Heart right ventricle (tissue), 16 donors: ENCODE measurements around the gene SSBP3. TPM values are rescaled to one million over a fixed set of nuclear protein-coding genes. Genes with fewer than 3 reads are reported as not detected.
"Not testable (repeated sequence)": the region's sequence is repeated elsewhere in the genome, so short reads cannot be mapped to it uniquely, and the experiment has no call there.

Experiments
- ATAC-seq, 8 donors: fragments of 200-7000 bp; cut with Tn5 transposase; one replicate each; pipeline ENCODE4 v1.9.1; 2020; ENCODE audit warnings: mild to moderate bottlenecking in 8 of 8, moderate library complexity in 8 of 8, moderate number of reproducible peaks in 1 of 8
- DNase-seq, 2 donors: peaks; one replicate each; pipeline ENCODE4 v3.0.0-alpha.2; 2020
- H3K27ac ChIP-seq, 10 donors: fragments of 200-600 bp; sonication (generic) in 2 of 10; one replicate each; pipeline versions ENCODE4 v1.5.0 to v1.8.0; 2020 to 2022; ENCODE audit warnings: mild to moderate bottlenecking in 3 of 10
- H3K27me3 ChIP-seq, 7 donors: fragments of 200-600 bp; one replicate each; pipeline ENCODE4 v1.8.0; 2021 to 2022; ENCODE audit warnings: mild to moderate bottlenecking in 2 of 7
- H3K36me3 ChIP-seq, 9 donors: fragments of 200-600 bp; sonication (generic) in 1 of 9; one replicate each; pipeline versions ENCODE4 v1.5.0 to v1.8.0; 2020 to 2022; ENCODE audit warnings: mild to moderate bottlenecking in 2 of 9
- H3K4me1 ChIP-seq, 9 donors: fragments of 200-600 bp; sonication (generic) in 1 of 9; one replicate each; pipeline versions ENCODE4 v1.5.0 to v1.8.0; 2020 to 2022; ENCODE audit warnings: mild to moderate bottlenecking in 4 of 9
- H3K4me3 ChIP-seq, 10 donors: fragments of 200-600 bp; sonication (generic) in 2 of 10; one replicate each; pipeline versions ENCODE4 v1.5.0 to v1.8.0; 2020 to 2022; ENCODE audit warnings: mild to moderate bottlenecking in 7 of 10, moderate library complexity in 2 of 10
- H3K9me3 ChIP-seq, 11 donors: fragments of 200-600 bp in 10 of 11; sonication (generic) in 2 of 11; one replicate each; pipeline versions ENCODE4 v1.5.0 to v1.8.0; 2013 to 2022; ENCODE audit warnings: mild to moderate bottlenecking in 2 of 11, control low read depth in 1 of 11, moderate library complexity in 1 of 11
- WGBS, 2 donors: extraction: QIAGEN DNeasy Blood & Tissue Kit; methylation state at CpG; one replicate each; pipeline ENCODE4 v1.1.7; 2013; ENCODE audit warnings: inconsistent platforms in 1 of 2; 5-methylcytosine and 5-hydroxymethylcytosine counted together
- intact Hi-C, 10 donors: fragments of 100-400 bp; cut with DNase I; formaldehyde crosslinking; loops; one replicate each; pipeline versions ENCODE4 v1.11.1 to v1.14.2; 2022
- polyA plus RNA-seq, 2 donors: library from polyadenylated mRNA; stranded (reverse); fragments of 200-250 nt; gene quantifications; one replicate each; pipeline ENCODE4 v1.2.3, GENCODE V29; 2013
- total RNA-seq, 10 donors: library from RNA; stranded (reverse); fragmentation: NEBNext Ultra II Directional in 3 of 10; extraction: Animal tissue kit (Norgen Biotek cat#: 25700) in 3 of 10; gene quantifications; one replicate each; pipeline versions ENCODE4 v1.2.1 to v1.2.4, GENCODE V29; 2021 to 2023
- TF ChIP-seq, protein P1 (sequence below), 9 donors: fragments of 200-600 bp; sonication (generic) in 2 of 9; IDR thresholded peaks; one replicate each; pipeline versions ENCODE4 v1.5.0 to v1.8.0; 2021 to 2022; ENCODE audit warnings: antibody characterized with exemption in 9 of 9, mild to moderate bottlenecking in 5 of 9, moderate library complexity in 1 of 9
- donor health status: Arrhythmogenic right ventricular cardiomyopathy.
- donor health status: ischemic (EF 13 %, LVEDD 7.1; RV severe dilation, severe dysfunction).
- donor health status: healthy with polysubstance abuse.
- donor health status: DM: no; HTN: yes; CAD: no.
- donor health status: DM: no; HTN: no; CAD: no.
- donor health status: ischemic (EF 25% LVEDD 6.9; RV normal size, moderate dysfunction).
- donor health status: ischemic (EF 25% LVEDD 5.7; RV mildly dilated, moderate dysfunction).
- donor health status: healthy.
- donor health status: DM: yes; HTN: yes; CAD: no.
- donor health status: Ischemic cardiomyopathy.
- donor health status: ischemic (EF 35%, LVEDD 5.7; RV mildly dilated, moderate dysfunction).
- donor health status: nonischemic (EF 11% LVEDD 7.7; RV severe dilation, severe dysfunction).
- donor health status: DM: yes; HTN: yes; CAD: no.
- donor health status: PGD.
- donor health status: ischemic (EF 29% LVEDD 5.4; RV normal size, mild dysfunction).
- donor health status: nonischemic (EF 23%, LVEDD 6.1; RV moderate dilation, normal function).

Gene SSBP3
- total and polyA plus RNA-seq, 12 donors = 17.6 to 71.9 (median 52.8) TPM

DNA sequence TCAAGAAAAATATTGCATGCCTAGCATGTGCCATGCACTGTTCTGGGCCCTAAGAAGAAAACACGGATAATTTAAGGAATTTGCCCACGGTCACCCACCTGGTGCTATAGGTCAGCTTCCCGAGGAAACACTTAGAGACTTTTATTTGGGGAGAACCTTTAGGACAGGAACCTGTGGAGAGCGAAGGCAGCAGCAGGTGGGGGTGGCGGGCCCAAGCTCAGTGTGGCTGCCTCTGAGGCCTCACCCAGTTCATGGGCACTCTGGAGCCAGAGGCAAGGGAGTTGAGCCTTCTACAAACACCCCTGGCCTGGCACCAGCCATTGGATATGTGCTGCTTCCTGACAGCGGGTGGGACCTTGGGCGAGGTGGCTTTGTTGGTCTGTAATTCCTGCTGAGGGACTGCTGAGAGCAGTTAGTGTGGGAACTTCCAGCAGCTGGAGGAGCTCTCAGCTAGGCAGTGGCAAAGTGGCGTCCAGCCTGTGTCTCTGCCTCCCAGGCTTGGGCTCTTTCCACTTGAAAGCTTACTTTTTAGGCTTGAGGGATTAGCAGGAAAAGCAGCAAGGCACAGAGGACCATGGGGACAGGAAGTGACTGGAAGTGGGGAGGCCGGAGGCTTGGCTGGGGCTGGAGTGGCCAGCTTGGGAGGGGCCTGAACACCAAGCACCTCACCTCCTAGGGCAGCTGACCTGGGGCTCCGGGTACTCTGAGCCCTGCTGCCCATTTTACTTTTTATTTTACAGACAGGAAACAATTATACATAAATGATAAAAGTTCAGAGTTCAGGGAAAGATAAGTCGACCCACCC lies 187.1 kb downstream of the SSBP3 start:
- WGBS, 2 donors = 63 to 72% methylated on average over 11 of the region's 11 CpGs
- Histone ChIP-seq H3K36me3 (peaks cover 0 to 59% (median 46%) of the 10 kb centered on the region in 9 donors), H3K4me1 (peaks cover 6 to 39% (median 28%) of the 10 kb centered on the region in 9 donors), H3K4me3 (no peak overlapping the region), H3K27me3 (no peaks in the 10 kb centered on the region), H3K9me3 (no peaks in the 10 kb centered on the region), H3K27ac (peak overlapping the region in 9 of 10 donors; percentile 9 to 71 (median 59))
- intact Hi-C loops = loop anchor here in 2 of 10 donors (5.0 to 10.0 kb wide), 3 partner anchors 53 to 266 kb away; partner anchors contain the start of gene SSBP3 (in 1 of the 2)
- ATAC-seq = peak in 4 of 8 donors; percentile 9 to 23 (median 16)
- TF ChIP-seq, protein P1, sequence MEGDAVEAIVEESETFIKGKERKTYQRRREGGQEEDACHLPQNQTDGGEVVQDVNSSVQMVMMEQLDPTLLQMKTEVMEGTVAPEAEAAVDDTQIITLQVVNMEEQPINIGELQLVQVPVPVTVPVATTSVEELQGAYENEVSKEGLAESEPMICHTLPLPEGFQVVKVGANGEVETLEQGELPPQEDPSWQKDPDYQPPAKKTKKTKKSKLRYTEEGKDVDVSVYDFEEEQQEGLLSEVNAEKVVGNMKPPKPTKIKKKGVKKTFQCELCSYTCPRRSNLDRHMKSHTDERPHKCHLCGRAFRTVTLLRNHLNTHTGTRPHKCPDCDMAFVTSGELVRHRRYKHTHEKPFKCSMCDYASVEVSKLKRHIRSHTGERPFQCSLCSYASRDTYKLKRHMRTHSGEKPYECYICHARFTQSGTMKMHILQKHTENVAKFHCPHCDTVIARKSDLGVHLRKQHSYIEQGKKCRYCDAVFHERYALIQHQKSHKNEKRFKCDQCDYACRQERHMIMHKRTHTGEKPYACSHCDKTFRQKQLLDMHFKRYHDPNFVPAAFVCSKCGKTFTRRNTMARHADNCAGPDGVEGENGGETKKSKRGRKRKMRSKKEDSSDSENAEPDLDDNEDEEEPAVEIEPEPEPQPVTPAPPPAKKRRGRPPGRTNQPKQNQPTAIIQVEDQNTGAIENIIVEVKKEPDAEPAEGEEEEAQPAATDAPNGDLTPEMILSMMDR (IDR thresholded peaks at IDR 0.05) = peak in 2 of 9 donors; percentile 19 to 26
- DNase-seq = no peak

GRCh38 chr1:54215523-54215922 lies 190.7 kb downstream of the SSBP3 start:
- DNase-seq (no peak), ATAC-seq (no peak)
- TF ChIP-seq, protein P1 (IDR thresholded peaks at IDR 0.05) = no peak
- intact Hi-C loops = loop anchor here in 2 of 10 donors (5.0 to 10.0 kb wide), 3 partner anchors 57 to 269 kb away; partner anchors contain the start of gene SSBP3 (in 1 of the 2)
- Histone ChIP-seq H3K36me3 (peaks cover 7 to 86% (median 78%) of the 10 kb centered on the region in 9 donors), H3K9me3 (no peaks in the 10 kb centered on the region), H3K4me1 (peaks cover 6 to 21% (median 19%) of the 10 kb centered on the region in 9 donors), H3K27me3 (no peaks in the 10 kb centered on the region), H3K27ac (no peak overlapping the region), H3K4me3 (no peak overlapping the region)
- 92 to 97% methylated on average over 9 of the region's 9 CpGs for WGBS, 2 donors

DNA sequence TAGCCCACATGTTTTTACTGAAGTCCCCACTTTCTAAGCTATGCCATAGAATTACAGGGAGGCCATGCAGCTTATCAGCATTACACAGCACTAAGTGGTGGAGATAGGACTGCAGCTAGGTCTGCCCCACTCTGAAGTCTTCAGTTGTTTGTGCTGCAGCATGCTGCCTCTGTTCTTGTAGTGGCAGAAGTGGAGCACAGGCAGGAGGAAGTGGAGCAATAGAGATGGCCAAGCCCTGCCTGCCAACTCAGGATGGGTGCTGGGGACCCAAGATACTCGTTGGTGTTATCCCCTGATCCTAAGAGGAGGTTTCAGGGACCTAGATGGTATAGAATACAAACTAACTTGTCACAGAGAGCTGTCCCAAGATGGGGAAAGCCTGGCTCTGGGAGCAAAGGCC lies 193.3 kb downstream of the SSBP3 start:
- ATAC-seq = no peak
- TF ChIP-seq, protein P1 (IDR thresholded peaks at IDR 0.05) = no peak
- no peaks in the 10 kb centered on the region for H3K9me3 ChIP-seq
- no peak overlapping the region for H3K4me3 ChIP-seq
- intact Hi-C loops = loop anchor here in 1 of 10 donors (10.0 kb wide), 2 partner anchors 192 to 272 kb away; partner anchors contain the start of gene SSBP3
- H3K4me1 ChIP-seq = no peaks in the 10 kb centered on the region
- 56 to 68% methylated on average over 1 of the region's 1 CpG for WGBS, 2 donors
- peaks cover 7 to 100% (median 80%) of the 10 kb centered on the region in 9 donors for H3K36me3 ChIP-seq
- no peaks in the 10 kb centered on the region for H3K27me3 ChIP-seq
- DNase-seq = no peak
- no peak overlapping the region for H3K27ac ChIP-seq

DNA sequence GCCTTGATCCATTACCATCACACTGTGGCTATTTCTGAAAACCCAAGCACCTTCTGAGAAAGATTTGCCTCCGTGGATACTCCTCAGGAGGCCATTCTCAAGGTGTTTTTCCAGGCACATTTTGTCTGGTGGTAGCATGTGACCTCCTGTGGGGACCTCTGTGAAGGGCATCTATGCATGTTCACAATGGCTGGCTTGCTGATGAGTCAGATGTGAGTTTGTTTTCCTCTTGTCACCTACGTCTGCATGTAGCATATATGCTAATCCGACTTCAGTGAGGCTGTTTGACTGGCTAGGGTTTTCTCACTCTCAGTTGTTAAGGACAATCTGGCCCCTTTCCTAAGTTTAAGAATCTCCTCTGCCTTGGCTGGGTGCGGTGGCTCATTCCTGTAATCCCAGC lies 198.3 kb downstream of the SSBP3 start:
- intact Hi-C loops = loop anchor here in 1 of 10 donors (10.0 kb wide), 1 partner anchor 197 kb away; the partner anchor contains the start of gene SSBP3
- ATAC-seq, H3K27ac ChIP-seq, DNase-seq, H3K4me1 ChIP-seq, H3K4me3 ChIP-seq, H3K9me3 ChIP-seq, H3K27me3 ChIP-seq: not testable (repeated sequence)
- 68 to 79% methylated on average over 4 of the region's 4 CpGs for WGBS, 2 donors
- H3K36me3 ChIP-seq = peaks cover 0 to 94% (median 47%) of the 10 kb centered on the region in 9 donors
